ENCODE data around the gene MBOAT7.
"Not testable (repeated sequence)": the region's sequence is repeated elsewhere in the genome, so short reads cannot be mapped to it uniquely, and the experiment has no call there.

The MBOAT7 gene

GRCh38 chr19:54186934-54187381, 2.4 kb downstream of the MBOAT7 start:
- DNase-seq, result no peak

- no peak for DNase-seq
Observed at GRCh38 chr19:54186351-54186750, 3.0 kb downstream of the MBOAT7 start.

GRCh38 chr19:54183431-54183830, 5.9 kb downstream of the MBOAT7 start:
- no peak for DNase-seq

- not testable (repeated sequence) for DNase-seq
Observed at GRCh38 chr19:54181894-54182293, 7.5 kb downstream of the MBOAT7 start.

GRCh38 chr19:54180691-54181091, 8.7 kb downstream of the MBOAT7 start:
- DNase-seq, result no peak

- DNase-seq, result no peak
Observed at GRCh38 chr19:54179921-54180461, 9.4 kb downstream of the MBOAT7 start.

GRCh38 chr19:54179262-54179852, 10.0 kb downstream of the MBOAT7 start:
- no peak for DNase-seq

- no peak for DNase-seq
Observed at GRCh38 chr19:54178581-54179261, 10.7 kb downstream of the MBOAT7 start.

- DNase-seq, result no peak
Observed at GRCh38 chr19:54173951-54174834, 15.2 kb downstream of the MBOAT7 start.

GRCh38 chr19:54173359-54173699, 16.1 kb downstream of the MBOAT7 start:
- DNase-seq, result no peak

GRCh38 chr19:54172471-54173358, 16.7 kb downstream of the MBOAT7 start, which contains the start of gene TMC4:
TSS of gene TMC4 (minus strand) at chr19:54173160. CDS start at chr19:54173117, 43 bp downstream.
- no peak for DNase-seq

GRCh38 chr19:54171736-54172431, 17.5 kb downstream of the MBOAT7 start:
- DNase-seq, result not testable (repeated sequence)

GRCh38 chr19:54169149-54169740, 20.1 kb downstream of the MBOAT7 start:
- no peak for DNase-seq

GRCh38 chr19:54168174-54168917, 21.0 kb downstream of the MBOAT7 start:
- DNase-seq, result peak; percentile 89

GRCh38 chr19:54165222-54165621, 24.2 kb downstream of the MBOAT7 start:
- DNase-seq, result no peak

GRCh38 chr19:54164369-54165068, 24.9 kb downstream of the MBOAT7 start:
- DNase-seq, result no peak

GRCh38 chr19:54162884-54163283, 26.5 kb downstream of the MBOAT7 start:
- no peak for DNase-seq

- no peak for DNase-seq
Observed at GRCh38 chr19:54162241-54162805, 27.1 kb downstream of the MBOAT7 start.

- no peak for DNase-seq
Observed at GRCh38 chr19:54160854-54161253, 28.5 kb downstream of the MBOAT7 start.
